DND-41 (cell line): ENCODE data around the gene ZNF334.

ENCODE experiments used
- ATAC-seq: fragments of 200-7000 bp; cut with Tn5 transposase; 3 replicates; pipeline ENCODE4 v1.9.1; 2021; ENCODE audit warnings: low read depth; ENCODE audit not compliant: insufficient read depth
- DNase-seq: peaks from one replicate; pipeline ENCODE4 v3.0.0-alpha.2; 2020
- H2AFZ ChIP-seq: 2 replicates; pipeline ENCODE4 v1.6.0; 2012; ENCODE audit warnings: low read depth, low read length
- H3K27ac ChIP-seq: 2 replicates; pipeline ENCODE4 v1.5.1; 2012; ENCODE audit warnings: low read length, inconsistent platforms
- H3K27me3 ChIP-seq: fragments of 200-600 bp; sonication (generic); 2 replicates; pipeline ENCODE4 v1.6.0; 2012; ENCODE audit warnings: low read length, mild to moderate bottlenecking, inconsistent platforms; ENCODE audit not compliant: insufficient read depth, poor library complexity
- H3K36me3 ChIP-seq: 2 replicates; pipeline ENCODE4 v1.5.1; 2012; ENCODE audit warnings: low read length, inconsistent platforms; ENCODE audit not compliant: insufficient read depth
- H3K4me1 ChIP-seq: 2 replicates; pipeline ENCODE4 v1.5.1; 2012; ENCODE audit warnings: mild to moderate bottlenecking, low read length; ENCODE audit not compliant: insufficient read depth
- H3K4me2 ChIP-seq: 2 replicates; pipeline ENCODE4 v1.6.0; 2012; ENCODE audit warnings: mild to moderate bottlenecking, moderate library complexity, low read length, inconsistent platforms; ENCODE audit not compliant: insufficient read depth
- H3K4me3 ChIP-seq, 2 experiments: fragments of 200-600 bp in 1 of 2; shearing (Covaris generic) in 1 of 2; 2 replicates each; pipeline ENCODE4 v1.5.1; 2012 to 2016; ENCODE audit warnings: inconsistent platforms in 2 of 2, low read length in 2 of 2, mild to moderate bottlenecking in 2 of 2, low read depth in 1 of 2, moderate library complexity in 1 of 2
- H3K79me2 ChIP-seq: 2 replicates; pipeline ENCODE4 v1.6.0; 2012; ENCODE audit warnings: low read length, inconsistent platforms; ENCODE audit not compliant: insufficient read depth
- H3K9ac ChIP-seq: 2 replicates; pipeline ENCODE4 v1.6.0; 2012; ENCODE audit warnings: low read depth, mild to moderate bottlenecking, inconsistent platforms, low read length, moderate library complexity
- H3K9me3 ChIP-seq: 2 replicates; pipeline ENCODE4 v1.5.1; 2012; ENCODE audit warnings: low read length, moderate library complexity, mild to moderate bottlenecking, inconsistent platforms; ENCODE audit not compliant: insufficient read depth, severe bottlenecking
- H4K20me1 ChIP-seq: 2 replicates; pipeline ENCODE4 v1.6.0; 2012; ENCODE audit warnings: low read length; ENCODE audit not compliant: insufficient read depth
- EZH2 ChIP-seq: IDR thresholded peaks from 3 replicates; pipeline ENCODE4 v1.6.1; 2012; ENCODE audit warnings: borderline replicate concordance, low read depth, mild to moderate bottlenecking, moderate library complexity, low read length, inconsistent platforms; ENCODE audit not compliant: severe bottlenecking
- TF ChIP-seq, protein P1 (sequence below): IDR thresholded peaks from 2 replicates; pipeline ENCODE4 v1.5.1; 2012; ENCODE audit warnings: borderline replicate concordance, low read length, moderate library complexity, mild to moderate bottlenecking; ENCODE audit not compliant: poor library complexity, severe bottlenecking; ENCODE audit errors: extremely low read depth

ZNF334 gene

DNA sequence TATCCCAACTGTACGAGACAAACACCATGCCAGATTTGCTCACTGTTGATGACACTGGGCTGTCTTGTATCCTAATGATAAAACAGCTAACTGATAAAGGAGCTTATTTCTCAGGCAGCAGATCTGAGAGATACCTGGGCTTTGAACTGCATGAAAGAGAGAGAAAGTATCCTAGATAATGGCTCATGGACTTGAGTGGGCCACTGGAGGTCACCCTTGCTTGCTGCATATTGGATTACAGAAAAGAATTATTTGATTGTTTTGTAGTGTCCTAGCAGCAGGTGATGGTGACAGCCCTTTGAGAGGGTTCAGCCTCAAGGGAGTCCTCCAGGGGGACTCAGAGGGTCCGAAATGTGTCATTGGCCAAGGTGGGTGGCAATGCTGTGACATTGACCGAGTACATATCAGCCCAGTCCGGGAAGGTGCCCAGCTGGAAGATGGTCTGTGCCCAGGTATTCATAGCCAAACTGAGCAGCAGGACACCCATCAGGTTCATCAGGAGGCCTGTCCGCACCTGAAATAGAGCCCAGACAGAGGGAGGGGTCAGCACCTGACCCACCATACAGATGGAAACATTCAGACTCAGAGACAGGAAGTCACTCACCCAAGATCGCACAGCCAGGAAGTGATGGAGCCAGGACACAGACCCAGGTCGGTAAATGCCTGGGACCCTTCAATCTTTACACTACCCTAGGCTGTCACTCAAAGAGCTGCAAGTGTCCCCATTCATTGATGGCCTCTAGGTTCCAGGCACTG, 46.5 kb upstream of the ZNF334 start:
- no peak overlapping the region for H3K4me3 ChIP-seq
- TF ChIP-seq, protein P1, sequence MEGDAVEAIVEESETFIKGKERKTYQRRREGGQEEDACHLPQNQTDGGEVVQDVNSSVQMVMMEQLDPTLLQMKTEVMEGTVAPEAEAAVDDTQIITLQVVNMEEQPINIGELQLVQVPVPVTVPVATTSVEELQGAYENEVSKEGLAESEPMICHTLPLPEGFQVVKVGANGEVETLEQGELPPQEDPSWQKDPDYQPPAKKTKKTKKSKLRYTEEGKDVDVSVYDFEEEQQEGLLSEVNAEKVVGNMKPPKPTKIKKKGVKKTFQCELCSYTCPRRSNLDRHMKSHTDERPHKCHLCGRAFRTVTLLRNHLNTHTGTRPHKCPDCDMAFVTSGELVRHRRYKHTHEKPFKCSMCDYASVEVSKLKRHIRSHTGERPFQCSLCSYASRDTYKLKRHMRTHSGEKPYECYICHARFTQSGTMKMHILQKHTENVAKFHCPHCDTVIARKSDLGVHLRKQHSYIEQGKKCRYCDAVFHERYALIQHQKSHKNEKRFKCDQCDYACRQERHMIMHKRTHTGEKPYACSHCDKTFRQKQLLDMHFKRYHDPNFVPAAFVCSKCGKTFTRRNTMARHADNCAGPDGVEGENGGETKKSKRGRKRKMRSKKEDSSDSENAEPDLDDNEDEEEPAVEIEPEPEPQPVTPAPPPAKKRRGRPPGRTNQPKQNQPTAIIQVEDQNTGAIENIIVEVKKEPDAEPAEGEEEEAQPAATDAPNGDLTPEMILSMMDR: no peak
- no peak for TF ChIP-seq EZH2
- H3K4me2 ChIP-seq: no peak overlapping the region
- no peaks in the 10 kb centered on the region for H4K20me1 ChIP-seq
- H3K9me3 ChIP-seq: no peaks in the 10 kb centered on the region
- no peak for ATAC-seq
- H3K79me2 ChIP-seq: no peaks in the 10 kb centered on the region
- DNase-seq: no peak
- H3K27me3 ChIP-seq: peaks cover 4% of the 10 kb centered on the region
- H3K27ac ChIP-seq: no peak overlapping the region
- no peak overlapping the region for H2AFZ ChIP-seq
- no peaks in the 10 kb centered on the region for H3K4me1 ChIP-seq
- no peak overlapping the region for H3K9ac ChIP-seq
- H3K36me3 ChIP-seq: no peaks in the 10 kb centered on the region

DNA sequence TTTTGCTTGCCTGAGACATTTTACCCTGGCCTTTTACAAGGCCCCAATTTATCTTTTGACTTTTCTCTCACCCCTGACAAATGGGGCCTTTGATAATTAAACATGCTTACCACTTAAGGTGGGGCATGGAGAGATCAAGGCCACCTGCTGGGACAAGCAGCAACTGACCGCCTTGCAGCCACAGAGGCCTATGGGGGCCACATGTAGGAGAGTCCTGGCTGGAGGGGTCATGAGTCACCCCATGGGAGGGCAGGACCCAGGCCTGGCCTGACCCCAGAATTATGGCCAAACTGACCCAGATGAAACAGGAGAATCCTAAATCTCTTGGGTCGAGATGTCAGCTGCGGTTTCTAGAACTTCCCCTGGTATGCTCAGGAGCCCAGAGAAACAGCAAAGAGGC, 45.6 kb upstream of the ZNF334 start:
- Histone ChIP-seq H3K36me3 (no peaks in the 10 kb centered on the region), H3K4me2 (no peak overlapping the region), H3K27ac (no peak overlapping the region), H2AFZ (no peak overlapping the region), H3K4me1 (no peaks in the 10 kb centered on the region), H3K79me2 (no peaks in the 10 kb centered on the region), H4K20me1 (no peaks in the 10 kb centered on the region), H3K9me3 (no peaks in the 10 kb centered on the region), H3K27me3 (peaks cover 4% of the 10 kb centered on the region), H3K9ac (no peak overlapping the region), H3K4me3 (no peak overlapping the region)
- DNase-seq: no peak
- ATAC-seq: no peak
- TF ChIP-seq, protein P1: no peak
- no peak for TF ChIP-seq EZH2

DNA sequence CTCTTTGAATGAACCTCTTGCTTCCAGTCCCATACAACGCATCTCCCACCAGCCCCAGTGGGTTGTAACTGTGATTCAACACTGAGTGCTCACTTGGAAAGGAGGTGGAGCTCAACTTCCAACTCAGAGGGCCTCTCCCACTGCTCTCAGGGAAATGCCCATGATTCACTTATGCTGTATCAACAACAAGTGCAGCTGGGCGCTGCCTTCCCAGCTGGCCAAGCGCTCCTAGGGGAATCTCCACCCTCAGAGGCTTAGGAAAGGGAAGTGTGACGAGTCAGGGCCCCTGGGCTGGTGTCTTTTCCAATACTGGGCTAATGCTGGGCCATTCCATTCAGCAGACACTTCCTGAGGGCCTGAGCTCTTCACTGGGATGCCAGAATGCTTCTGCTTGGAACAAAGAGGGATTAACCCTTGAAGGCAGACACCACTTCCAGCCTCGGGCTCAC, 45.2 kb upstream of the ZNF334 start:
- Histone ChIP-seq H3K36me3 (no peaks in the 10 kb centered on the region), H3K9me3 (no peaks in the 10 kb centered on the region), H2AFZ (no peak overlapping the region), H3K27me3 (peaks cover 4% of the 10 kb centered on the region), H3K79me2 (no peaks in the 10 kb centered on the region), H4K20me1 (no peaks in the 10 kb centered on the region), H3K27ac (no peak overlapping the region), H3K9ac (no peak overlapping the region), H3K4me1 (no peaks in the 10 kb centered on the region), H3K4me2 (no peak overlapping the region), H3K4me3 (no peak overlapping the region)
- DNase-seq: no peak
- no peak for TF ChIP-seq EZH2
- TF ChIP-seq, protein P1: no peak
- no peak for ATAC-seq
